Heart left ventricle (tissue), 16 donors: ENCODE results near the gene CHST11. TPM values are rescaled to one million over a fixed set of nuclear protein-coding genes. Genes with fewer than 3 reads are reported as not detected.

Experiments used
- ATAC-seq, 4 donors: fragments of 200-7000 bp; cut with Tn5 transposase; one replicate each; pipeline ENCODE4 v1.9.1; 2020 to 2022; ENCODE audit warnings: moderate library complexity in 4 of 4, mild to moderate bottlenecking in 3 of 4, moderate number of reproducible peaks in 1 of 4
- DNase-seq, 5 donors: peaks; one replicate each; pipeline ENCODE4 v3.0.0-alpha.2; 2020
- H3K27ac ChIP-seq, 12 donors: fragments of 200-600 bp; sonication (generic) in 4 of 12; one replicate each; pipeline versions ENCODE4 v1.5.0 to v1.8.0; 2016 to 2022; ENCODE audit warnings: mild to moderate bottlenecking in 2 of 12
- H3K27me3 ChIP-seq, 9 donors: fragments of 200-600 bp; sonication (generic) in 2 of 9; one replicate each; pipeline versions ENCODE4 v1.5.1 to v1.8.0; 2016 to 2022; ENCODE audit warnings: mild to moderate bottlenecking in 3 of 9
- H3K36me3 ChIP-seq, 9 donors: fragments of 200-600 bp; sonication (generic) in 2 of 9; one replicate each; pipeline versions ENCODE4 v1.5.0 to v1.8.0; 2018 to 2022; ENCODE audit warnings: mild to moderate bottlenecking in 2 of 9
- H3K4me1 ChIP-seq, 12 donors: fragments of 200-600 bp; sonication (generic) in 4 of 12; one replicate each; pipeline versions ENCODE4 v1.5.0 to v1.8.0; 2016 to 2022; ENCODE audit warnings: mild to moderate bottlenecking in 3 of 12
- H3K4me3 ChIP-seq, 12 donors: fragments of 200-600 bp; sonication (generic) in 4 of 12; one replicate each; pipeline versions ENCODE4 v1.5.0 to v1.8.0; 2017 to 2022; ENCODE audit warnings: mild to moderate bottlenecking in 9 of 12, moderate library complexity in 4 of 12
- H3K9me3 ChIP-seq, 12 donors: fragments of 200-600 bp; sonication (generic) in 4 of 12; one replicate each; pipeline versions ENCODE4 v1.5.0 to v1.8.0; 2016 to 2022; ENCODE audit warnings: mild to moderate bottlenecking in 1 of 12
- CTCF ChIP-seq, 12 donors: fragments of 200-600 bp; sonication (generic) in 4 of 12; IDR thresholded peaks; one replicate each; pipeline versions ENCODE4 v1.5.0 to v1.8.0; 2018 to 2022; ENCODE audit warnings: antibody characterized with exemption in 12 of 12, mild to moderate bottlenecking in 5 of 12
- POLR2A ChIP-seq, 2 donors: fragments of 450-650 bp; IDR thresholded peaks; one replicate each; pipeline ENCODE4 v1.6.1; 2017; ENCODE audit warnings: antibody characterized with exemption in 2 of 2, mild to moderate bottlenecking in 2 of 2, moderate library complexity in 2 of 2
- WGBS, 4 donors: extraction: QIAGEN DNeasy Blood & Tissue Kit in 2 of 4; methylation state at CpG; one replicate each; pipeline versions ENCODE4 v1.1.5 to v1.1.7; 2013 to 2018; 5-methylcytosine and 5-hydroxymethylcytosine counted together
- intact Hi-C, 10 donors: fragments of 100-400 bp; cut with DNase I; formaldehyde crosslinking; loops; one replicate each; pipeline versions ENCODE4 v1.11.1 to v1.14.2; 2022
- polyA plus RNA-seq, 2 donors: library from polyadenylated mRNA; stranded (reverse); fragments of 200-250 nt; gene quantifications; one replicate each; pipeline ENCODE4 v1.2.3, GENCODE V29; 2013
- total RNA-seq, 9 donors: library from RNA; depleted of rRNA in 2 of 9; stranded (reverse); fragments of >200 nt in 2 of 9; fragmentation: NEBNext Ultra II Directional in 3 of 9; extraction: Animal tissue kit (Norgen Biotek cat#: 25700) in 3 of 9; gene quantifications; one replicate each; pipeline versions ENCODE4 v1.1.0 to v1.2.4, GENCODE V29; 2016 to 2023
- donor health status: ischemic (EF 13 %, LVEDD 7.1; RV severe dilation, severe dysfunction).
- donor health status: healthy with polysubstance abuse.
- donor health status: DM: no; HTN: yes; CAD: no.
- donor health status: DM: no; HTN: no; CAD: no.
- donor health status: ischemic (EF 25% LVEDD 6.9; RV normal size, moderate dysfunction).
- donor health status: ischemic (EF 25% LVEDD 5.7; RV mildly dilated, moderate dysfunction).
- donor health status: healthy.
- donor health status: DM: yes; HTN: yes; CAD: no.
- donor health status: ischemic (EF 35%, LVEDD 5.7; RV mildly dilated, moderate dysfunction).
- donor health status: nonischemic (EF 11% LVEDD 7.7; RV severe dilation, severe dysfunction).
- donor health status: DM: yes; HTN: yes; CAD: no.
- donor health status: PGD.
- donor health status: ischemic (EF 29% LVEDD 5.4; RV normal size, mild dysfunction).
- donor health status: nonischemic (EF 23%, LVEDD 6.1; RV moderate dilation, normal function).

CHST11 gene
- total and polyA plus RNA-seq, 11 donors: 1.1 to 16.9 (median 3.4) TPM

- intact Hi-C loops: no loop called here
- no peaks in the 10 kb centered on the region for H3K27me3 ChIP-seq
- no peaks in the 10 kb centered on the region for H3K9me3 ChIP-seq
- DNase-seq (no peak), ATAC-seq (no peak)
- H3K4me3 ChIP-seq: no peak overlapping the region
- peaks cover 0 to 21% (median 6%) of the 10 kb centered on the region in 12 donors for H3K4me1 ChIP-seq
- H3K36me3 ChIP-seq: no peaks in the 10 kb centered on the region
- WGBS, 4 donors: 96 to 98% (median 97%) methylated on average over 8 of the region's 8 CpGs
- no peak for TF ChIP-seq POLR2A (IDR thresholded peaks at IDR 0.05)
- no peak for TF ChIP-seq CTCF (IDR thresholded peaks at IDR 0.05)
- H3K27ac ChIP-seq: no peak overlapping the region
These were observed 175.1 kb downstream of the CHST11 start for GRCh38 chr12:104631867-104632266.

GRCh38 chr12:104632724-104633201 lies 176.0 kb downstream of the CHST11 start:
- intact Hi-C loops: no loop called here
- H3K27me3 ChIP-seq: no peaks in the 10 kb centered on the region
- H3K4me3 ChIP-seq: no peak overlapping the region
- DNase-seq (no peak), ATAC-seq (peak in 3 of 4 donors; percentile 40 to 50 (median 41))
- H3K9me3 ChIP-seq: no peaks in the 10 kb centered on the region
- 36 to 52% (median 48%) methylated on average over 13 of the region's 13 CpGs for WGBS, 4 donors
- no peaks in the 10 kb centered on the region for H3K36me3 ChIP-seq
- no peak for TF ChIP-seq CTCF (IDR thresholded peaks at IDR 0.05)
- no peak for TF ChIP-seq POLR2A (IDR thresholded peaks at IDR 0.05)
- peaks cover 0 to 19% (median 6%) of the 10 kb centered on the region in 12 donors for H3K4me1 ChIP-seq
- H3K27ac ChIP-seq: no peak overlapping the region

GRCh38 chr12:104634044-104634443 lies 177.3 kb downstream of the CHST11 start:
- ATAC-seq (no peak), DNase-seq (no peak)
- WGBS, 4 donors: 89 to 100% (median 98%) methylated on average over 4 of the region's 4 CpGs
- no peak for TF ChIP-seq CTCF (IDR thresholded peaks at IDR 0.05)
- TF ChIP-seq POLR2A (IDR thresholded peaks at IDR 0.05): no peak
- Histone ChIP-seq H3K4me1 (peaks cover 0 to 32% (median 7%) of the 10 kb centered on the region in 12 donors), H3K27ac (no peak overlapping the region), H3K4me3 (no peak overlapping the region), H3K36me3 (no peaks in the 10 kb centered on the region), H3K27me3 (no peaks in the 10 kb centered on the region), H3K9me3 (no peaks in the 10 kb centered on the region)
- intact Hi-C loops: no loop called here

GRCh38 chr12:104634852-104635251 lies 178.1 kb downstream of the CHST11 start:
- TF ChIP-seq CTCF (IDR thresholded peaks at IDR 0.05) (no peak), POLR2A (IDR thresholded peaks at IDR 0.05) (no peak)
- Histone ChIP-seq H3K27ac (no peak overlapping the region), H3K4me3 (no peak overlapping the region), H3K4me1 (peaks cover 0 to 39% (median 7%) of the 10 kb centered on the region in 12 donors), H3K9me3 (no peaks in the 10 kb centered on the region), H3K36me3 (no peaks in the 10 kb centered on the region), H3K27me3 (no peaks in the 10 kb centered on the region)
- intact Hi-C loops: no loop called here
- 97 to 100% (median 99%) methylated on average over 3 of the region's 3 CpGs for WGBS, 4 donors
- no peak for DNase-seq
- ATAC-seq: no peak
